ENCODE results near the gene MYD88. TPM values are rescaled to one million over a fixed set of nuclear protein-coding genes. Genes with fewer than 3 reads are reported as not detected.

Gene MYD88
- total and polyA plus RNA-seq, 9 of the 15 experiments (the other 6 are each of a cell fraction or from before 2014, with no cell fraction given), result 3.2 to 47.3 (median 27.6) TPM

DNA sequence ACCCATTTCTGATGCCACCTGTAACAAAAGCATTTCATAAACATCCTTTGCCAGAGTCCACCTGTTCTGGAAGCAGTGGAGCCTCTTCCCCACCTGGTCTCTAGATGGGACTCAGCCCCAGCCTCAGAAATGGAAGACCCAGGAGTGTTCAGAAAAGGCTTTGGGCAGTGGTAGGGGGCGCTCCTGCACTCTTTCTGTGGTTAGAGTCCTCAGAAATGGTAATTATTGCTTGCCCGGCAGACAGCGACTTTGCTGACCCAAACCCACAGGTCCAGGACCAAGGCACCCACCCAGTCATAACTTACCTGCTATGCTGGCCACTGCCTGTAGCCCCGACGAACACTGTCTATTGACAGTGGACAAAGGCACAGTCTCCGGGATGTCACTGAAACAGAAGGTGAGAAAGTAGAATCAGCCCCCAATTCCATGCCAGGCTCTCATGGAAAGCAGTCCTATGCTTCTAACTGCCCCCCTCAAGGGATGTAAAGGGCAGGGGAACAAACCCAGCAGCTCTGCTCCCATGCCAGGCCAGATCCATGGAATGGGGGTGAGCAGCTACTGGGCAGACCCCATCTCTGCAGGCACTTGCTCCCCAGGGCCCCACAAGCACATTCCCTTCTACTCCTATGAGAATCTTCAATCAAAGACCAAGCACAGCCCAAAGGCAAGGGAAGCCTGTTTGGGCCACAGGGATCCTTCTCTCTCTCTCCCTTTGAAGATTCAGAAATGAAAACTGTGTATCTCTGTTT, 6.7 kb upstream of the MYD88 start (continued):
- TF ChIP-seq RBM17 (IDR thresholded peaks at IDR 0.05; ENCODE audit: borderline replicate concordance, low read depth, low read length), result no peak
- TF ChIP-seq, protein P1, sequence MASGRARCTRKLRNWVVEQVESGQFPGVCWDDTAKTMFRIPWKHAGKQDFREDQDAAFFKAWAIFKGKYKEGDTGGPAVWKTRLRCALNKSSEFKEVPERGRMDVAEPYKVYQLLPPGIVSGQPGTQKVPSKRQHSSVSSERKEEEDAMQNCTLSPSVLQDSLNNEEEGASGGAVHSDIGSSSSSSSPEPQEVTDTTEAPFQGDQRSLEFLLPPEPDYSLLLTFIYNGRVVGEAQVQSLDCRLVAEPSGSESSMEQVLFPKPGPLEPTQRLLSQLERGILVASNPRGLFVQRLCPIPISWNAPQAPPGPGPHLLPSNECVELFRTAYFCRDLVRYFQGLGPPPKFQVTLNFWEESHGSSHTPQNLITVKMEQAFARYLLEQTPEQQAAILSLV (tag; IDR thresholded peaks at IDR 0.05), result no peak
- TF ChIP-seq MYNN (IDR thresholded peaks at IDR 0.05), result no peak
- no peak for TF ChIP-seq MYNN (CRISPR knock-in tag; IDR thresholded peaks at IDR 0.05)
- TF ChIP-seq, protein P2, sequence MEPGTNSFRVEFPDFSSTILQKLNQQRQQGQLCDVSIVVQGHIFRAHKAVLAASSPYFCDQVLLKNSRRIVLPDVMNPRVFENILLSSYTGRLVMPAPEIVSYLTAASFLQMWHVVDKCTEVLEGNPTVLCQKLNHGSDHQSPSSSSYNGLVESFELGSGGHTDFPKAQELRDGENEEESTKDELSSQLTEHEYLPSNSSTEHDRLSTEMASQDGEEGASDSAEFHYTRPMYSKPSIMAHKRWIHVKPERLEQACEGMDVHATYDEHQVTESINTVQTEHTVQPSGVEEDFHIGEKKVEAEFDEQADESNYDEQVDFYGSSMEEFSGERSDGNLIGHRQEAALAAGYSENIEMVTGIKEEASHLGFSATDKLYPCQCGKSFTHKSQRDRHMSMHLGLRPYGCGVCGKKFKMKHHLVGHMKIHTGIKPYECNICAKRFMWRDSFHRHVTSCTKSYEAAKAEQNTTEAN (CRISPR knock-in tag; IDR thresholded peaks at IDR 0.05), result no peak
- TF ChIP-seq, protein P3, sequence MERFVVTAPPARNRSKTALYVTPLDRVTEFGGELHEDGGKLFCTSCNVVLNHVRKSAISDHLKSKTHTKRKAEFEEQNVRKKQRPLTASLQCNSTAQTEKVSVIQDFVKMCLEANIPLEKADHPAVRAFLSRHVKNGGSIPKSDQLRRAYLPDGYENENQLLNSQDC (CRISPR knock-in tag; IDR thresholded peaks at IDR 0.05), result no peak
- TF ChIP-seq, protein P4, sequence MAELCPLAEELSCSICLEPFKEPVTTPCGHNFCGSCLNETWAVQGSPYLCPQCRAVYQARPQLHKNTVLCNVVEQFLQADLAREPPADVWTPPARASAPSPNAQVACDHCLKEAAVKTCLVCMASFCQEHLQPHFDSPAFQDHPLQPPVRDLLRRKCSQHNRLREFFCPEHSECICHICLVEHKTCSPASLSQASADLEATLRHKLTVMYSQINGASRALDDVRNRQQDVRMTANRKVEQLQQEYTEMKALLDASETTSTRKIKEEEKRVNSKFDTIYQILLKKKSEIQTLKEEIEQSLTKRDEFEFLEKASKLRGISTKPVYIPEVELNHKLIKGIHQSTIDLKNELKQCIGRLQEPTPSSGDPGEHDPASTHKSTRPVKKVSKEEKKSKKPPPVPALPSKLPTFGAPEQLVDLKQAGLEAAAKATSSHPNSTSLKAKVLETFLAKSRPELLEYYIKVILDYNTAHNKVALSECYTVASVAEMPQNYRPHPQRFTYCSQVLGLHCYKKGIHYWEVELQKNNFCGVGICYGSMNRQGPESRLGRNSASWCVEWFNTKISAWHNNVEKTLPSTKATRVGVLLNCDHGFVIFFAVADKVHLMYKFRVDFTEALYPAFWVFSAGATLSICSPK (IDR thresholded peaks at IDR 0.05; ENCODE audit: borderline replicate concordance), result no peak
- no peak for TF ChIP-seq MTA2 (IDR thresholded peaks at IDR 0.05; ENCODE audit: low read depth)
- no peak for TF ChIP-seq KDM4B (IDR thresholded peaks at IDR 0.05; ENCODE audit: borderline replicate concordance in 2 of 2, low read depth in 1 of 2)
- TF ChIP-seq, protein P5, sequence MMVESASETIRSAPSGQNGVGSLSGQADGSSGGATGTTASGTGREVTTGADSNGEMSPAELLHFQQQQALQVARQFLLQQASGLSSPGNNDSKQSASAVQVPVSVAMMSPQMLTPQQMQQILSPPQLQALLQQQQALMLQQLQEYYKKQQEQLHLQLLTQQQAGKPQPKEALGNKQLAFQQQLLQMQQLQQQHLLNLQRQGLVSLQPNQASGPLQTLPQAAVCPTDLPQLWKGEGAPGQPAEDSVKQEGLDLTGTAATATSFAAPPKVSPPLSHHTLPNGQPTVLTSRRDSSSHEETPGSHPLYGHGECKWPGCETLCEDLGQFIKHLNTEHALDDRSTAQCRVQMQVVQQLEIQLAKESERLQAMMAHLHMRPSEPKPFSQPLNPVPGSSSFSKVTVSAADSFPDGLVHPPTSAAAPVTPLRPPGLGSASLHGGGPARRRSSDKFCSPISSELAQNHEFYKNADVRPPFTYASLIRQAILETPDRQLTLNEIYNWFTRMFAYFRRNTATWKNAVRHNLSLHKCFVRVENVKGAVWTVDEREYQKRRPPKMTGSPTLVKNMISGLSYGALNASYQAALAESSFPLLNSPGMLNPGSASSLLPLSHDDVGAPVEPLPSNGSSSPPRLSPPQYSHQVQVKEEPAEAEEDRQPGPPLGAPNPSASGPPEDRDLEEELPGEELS (CRISPR knock-in tag; IDR thresholded peaks at IDR 0.05; ENCODE audit: borderline replicate concordance), result no peak
- TF ChIP-seq, protein P6, sequence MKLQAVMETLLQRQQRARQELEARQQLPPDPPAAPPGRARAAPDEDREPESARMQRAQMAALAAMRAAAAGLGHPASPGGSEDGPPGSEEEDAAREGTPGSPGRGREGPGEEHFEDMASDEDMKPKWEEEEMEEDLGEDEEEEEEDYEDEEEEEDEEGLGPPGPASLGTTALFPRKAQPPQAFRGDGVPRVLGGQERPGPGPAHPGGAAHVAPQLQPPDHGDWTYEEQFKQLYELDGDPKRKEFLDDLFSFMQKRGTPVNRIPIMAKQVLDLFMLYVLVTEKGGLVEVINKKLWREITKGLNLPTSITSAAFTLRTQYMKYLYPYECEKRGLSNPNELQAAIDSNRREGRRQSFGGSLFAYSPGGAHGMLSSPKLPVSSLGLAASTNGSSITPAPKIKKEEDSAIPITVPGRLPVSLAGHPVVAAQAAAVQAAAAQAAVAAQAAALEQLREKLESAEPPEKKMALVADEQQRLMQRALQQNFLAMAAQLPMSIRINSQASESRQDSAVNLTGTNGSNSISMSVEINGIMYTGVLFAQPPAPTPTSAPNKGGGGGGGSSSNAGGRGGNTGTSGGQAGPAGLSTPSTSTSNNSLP (IDR thresholded peaks at IDR 0.05; ENCODE audit: borderline replicate concordance, low read depth, low read length), result no peak
- 0 out of 2 replicates have a peak, but pooled peaks have one; percentile 36 for TF ChIP-seq CC2D1A (IDR thresholded peaks at IDR 0.05)
- TF ChIP-seq NR4A1 (CRISPR knock-in tag; IDR thresholded peaks at IDR 0.05), result no peak
- no peak for TF ChIP-seq NR4A1 (tag; IDR thresholded peaks at IDR 0.05)
- no peak for TF ChIP-seq RFX7 (CRISPR knock-in tag; IDR thresholded peaks at IDR 0.05)
- TF ChIP-seq TBP (optimal IDR thresholded peaks at IDR 0.05; ENCODE audit: low read depth, low read length), result no peak
- no peak for TF ChIP-seq ZNF184 (CRISPR knock-in tag; IDR thresholded peaks at IDR 0.05)
- TF ChIP-seq PHF8 (IDR thresholded peaks at IDR 0.05; ENCODE audit: borderline replicate concordance, low read length), result no peak
- TF ChIP-seq, protein P7, sequence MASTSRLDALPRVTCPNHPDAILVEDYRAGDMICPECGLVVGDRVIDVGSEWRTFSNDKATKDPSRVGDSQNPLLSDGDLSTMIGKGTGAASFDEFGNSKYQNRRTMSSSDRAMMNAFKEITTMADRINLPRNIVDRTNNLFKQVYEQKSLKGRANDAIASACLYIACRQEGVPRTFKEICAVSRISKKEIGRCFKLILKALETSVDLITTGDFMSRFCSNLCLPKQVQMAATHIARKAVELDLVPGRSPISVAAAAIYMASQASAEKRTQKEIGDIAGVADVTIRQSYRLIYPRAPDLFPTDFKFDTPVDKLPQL (IDR thresholded peaks at IDR 0.05; ENCODE audit: extremely low read depth, insufficient read length), result no peak
